ENCODE results near the gene SLC5A6. TPM values are rescaled to one million over a fixed set of nuclear protein-coding genes. Genes with fewer than 3 reads are reported as not detected.

SLC5A6 gene
- total RNA-seq, 4 donors from 2014 or later = 30.4 to 33.4 (median 33.1) TPM

- TF ChIP-seq EP300 (IDR thresholded peaks at IDR 0.05) (no peak), POLR2A (IDR thresholded peaks at IDR 0.05) (no peak), POLR2AphosphoS5 (IDR thresholded peaks at IDR 0.05) (no peak), CTCF (IDR thresholded peaks at IDR 0.05) (no peak)
- H3K27me3 ChIP-seq = peaks cover 31% of the 10 kb centered on the region
- 88% methylated on average over 4 of the region's 4 CpGs for WGBS
Measured at GRCh38 chr2:27247893-27248292, 35.8 kb upstream of the SLC5A6 start.

GRCh38 chr2:27245626-27246025 lies 33.6 kb upstream of the SLC5A6 start:
- Histone ChIP-seq H3K27me3 (peaks cover 16% of the 10 kb centered on the region), H3K4me1 (no peaks in the 10 kb centered on the region), H3K9me3 (no peaks in the 10 kb centered on the region), H3K36me3 (peaks cover 37% of the 10 kb centered on the region), H3K4me3 (no peak overlapping the region), H3K27ac (no peak overlapping the region)
- DNase-seq (ENCODE audit: low spot score in 2 of 2) = no peak
- TF ChIP-seq EP300 (IDR thresholded peaks at IDR 0.05) (no peak), POLR2AphosphoS5 (IDR thresholded peaks at IDR 0.05) (no peak), POLR2A (IDR thresholded peaks at IDR 0.05) (no peak), CTCF (IDR thresholded peaks at IDR 0.05) (no peak)
- WGBS = 80% methylated on average over 4 of the region's 4 CpGs

More at GRCh38 chr2:27247893-27248292, 35.8 kb upstream of the SLC5A6 start:
- Histone ChIP-seq H3K36me3 (peaks cover 14% of the 10 kb centered on the region), H3K4me3 (no peak overlapping the region), H3K9me3 (no peaks in the 10 kb centered on the region), H3K4me1 (no peaks in the 10 kb centered on the region), H3K27ac (no peak overlapping the region)
- no peak for DNase-seq (ENCODE audit: low spot score in 2 of 2)

GRCh38 chr2:27245116-27245515 lies 33.0 kb upstream of the SLC5A6 start:
- Histone ChIP-seq H3K9me3 (no peaks in the 10 kb centered on the region), H3K4me1 (no peaks in the 10 kb centered on the region), H3K27ac (no peak overlapping the region), H3K27me3 (peaks cover 11% of the 10 kb centered on the region), H3K36me3 (peaks cover 42% of the 10 kb centered on the region), H3K4me3 (no peak overlapping the region)
- WGBS = 81% methylated on average over 10 of the region's 10 CpGs
- TF ChIP-seq CTCF (IDR thresholded peaks at IDR 0.05) = no peak
- no peak for TF ChIP-seq POLR2AphosphoS5 (IDR thresholded peaks at IDR 0.05)
- no peak for TF ChIP-seq POLR2A (IDR thresholded peaks at IDR 0.05)
- TF ChIP-seq EP300 (IDR thresholded peaks at IDR 0.05) = no peak
- DNase-seq (ENCODE audit: low spot score in 2 of 2) = no peak

GRCh38 chr2:27243391-27244130 lies 31.5 kb upstream of the SLC5A6 start:
- no peak for DNase-seq (ENCODE audit: low spot score in 2 of 2)
- peaks cover 57% of the 10 kb centered on the region for H3K36me3 ChIP-seq
- no peaks in the 10 kb centered on the region for H3K9me3 ChIP-seq
- no peaks in the 10 kb centered on the region for H3K27me3 ChIP-seq
- 79% methylated on average over 19 of the region's 19 CpGs for whole genome bisulfite sequencing
- no peaks in the 10 kb centered on the region for H3K4me1 ChIP-seq
- TF ChIP-seq CTCF (IDR thresholded peaks at IDR 0.05) (no peak), POLR2A (IDR thresholded peaks at IDR 0.05) (no peak), EP300 (IDR thresholded peaks at IDR 0.05) (no peak), POLR2AphosphoS5 (IDR thresholded peaks at IDR 0.05) (no peak)
- H3K4me3 ChIP-seq = no peak overlapping the region
- H3K27ac ChIP-seq = no peak overlapping the region

- Histone ChIP-seq H3K27me3 (no peaks in the 10 kb centered on the region), H3K4me3 (no peak overlapping the region), H3K27ac (no peak overlapping the region), H3K4me1 (no peaks in the 10 kb centered on the region), H3K9me3 (no peaks in the 10 kb centered on the region), H3K36me3 (peaks cover 67% of the 10 kb centered on the region)
- TF ChIP-seq POLR2AphosphoS5 (IDR thresholded peaks at IDR 0.05) (no peak), CTCF (IDR thresholded peaks at IDR 0.05) (no peak), EP300 (IDR thresholded peaks at IDR 0.05) (no peak), POLR2A (IDR thresholded peaks at IDR 0.05) (no peak)
- DNase-seq (ENCODE audit: low spot score in 2 of 2) = no peak
- WGBS = 93% methylated on average over 3 of the region's 16 CpGs
Measured at GRCh38 chr2:27242614-27242951, 30.5 kb upstream of the SLC5A6 start.
